ENCODE results near the gene DNAJC12.

The DNAJC12 gene

DNA sequence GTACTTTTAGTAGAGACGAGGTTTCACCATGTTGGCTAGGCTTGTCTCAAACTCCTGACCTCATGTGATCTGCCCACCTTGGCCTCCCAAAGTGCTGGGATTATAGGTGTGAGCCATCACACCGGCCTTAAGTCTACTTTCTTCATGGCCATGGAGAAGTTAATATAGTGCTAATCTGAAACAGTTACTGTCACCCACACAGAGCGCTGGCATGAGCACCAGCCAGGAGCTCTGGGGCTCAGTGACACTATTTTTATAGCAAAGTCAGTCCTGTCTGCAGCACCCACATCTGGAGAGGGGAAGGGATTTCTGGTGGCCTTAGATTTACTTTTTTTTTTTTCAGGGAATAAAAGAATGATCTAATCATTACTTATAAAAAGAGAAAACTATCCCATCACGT lies 21.3 kb downstream of the DNAJC12 start:
- H3K36me3 Mint-ChIP-seq (ENCODE audit: low read depth): peaks cover 8% of the 10 kb centered on the region
- peaks cover 17% of the 10 kb centered on the region for H3K4me1 Mint-ChIP-seq (ENCODE audit: low read depth)
- no peak overlapping the region for H3K27ac Mint-ChIP-seq
- no peak overlapping the region for H3K4me3 Mint-ChIP-seq
- H3K9me3 Mint-ChIP-seq: no peaks in the 10 kb centered on the region
- H3K27me3 Mint-ChIP-seq (ENCODE audit: low read depth): no peaks in the 10 kb centered on the region

GRCh38 chr10:67815571-67816059 lies 22.4 kb downstream of the DNAJC12 start:
- peaks cover 15% of the 10 kb centered on the region for H3K4me1 Mint-ChIP-seq (ENCODE audit: low read depth)
- H3K27ac Mint-ChIP-seq: peak overlapping the region; percentile 43
- no peaks in the 10 kb centered on the region for H3K9me3 Mint-ChIP-seq
- H3K36me3 Mint-ChIP-seq (ENCODE audit: low read depth): peaks cover 11% of the 10 kb centered on the region
- no peaks in the 10 kb centered on the region for H3K27me3 Mint-ChIP-seq (ENCODE audit: low read depth)
- H3K4me3 Mint-ChIP-seq: no peak overlapping the region

GRCh38 chr10:67812007-67812406 lies 26.0 kb downstream of the DNAJC12 start:
- Mint-ChIP-seq H3K4me1 (ENCODE audit: low read depth) (peaks cover 13% of the 10 kb centered on the region), H3K27ac (no peak overlapping the region), H3K36me3 (ENCODE audit: low read depth) (peaks cover 10% of the 10 kb centered on the region), H3K4me3 (no peak overlapping the region), H3K27me3 (ENCODE audit: low read depth) (no peaks in the 10 kb centered on the region), H3K9me3 (no peaks in the 10 kb centered on the region)

- Mint-ChIP-seq H3K9me3 (no peaks in the 10 kb centered on the region), H3K4me3 (no peak overlapping the region), H3K27ac (no peak overlapping the region), H3K36me3 (ENCODE audit: low read depth) (peaks cover 16% of the 10 kb centered on the region), H3K4me1 (ENCODE audit: low read depth) (peaks cover 12% of the 10 kb centered on the region), H3K27me3 (ENCODE audit: low read depth) (no peaks in the 10 kb centered on the region)
These were observed 28.9 kb downstream of the DNAJC12 start for GRCh38 chr10:67809107-67809506.

GRCh38 chr10:67808704-67809103 lies 29.3 kb downstream of the DNAJC12 start:
- Mint-ChIP-seq H3K4me1 (ENCODE audit: low read depth) (peaks cover 17% of the 10 kb centered on the region), H3K27ac (no peak overlapping the region), H3K4me3 (no peak overlapping the region), H3K36me3 (ENCODE audit: low read depth) (peaks cover 16% of the 10 kb centered on the region), H3K27me3 (ENCODE audit: low read depth) (no peaks in the 10 kb centered on the region), H3K9me3 (no peaks in the 10 kb centered on the region)

DNA sequence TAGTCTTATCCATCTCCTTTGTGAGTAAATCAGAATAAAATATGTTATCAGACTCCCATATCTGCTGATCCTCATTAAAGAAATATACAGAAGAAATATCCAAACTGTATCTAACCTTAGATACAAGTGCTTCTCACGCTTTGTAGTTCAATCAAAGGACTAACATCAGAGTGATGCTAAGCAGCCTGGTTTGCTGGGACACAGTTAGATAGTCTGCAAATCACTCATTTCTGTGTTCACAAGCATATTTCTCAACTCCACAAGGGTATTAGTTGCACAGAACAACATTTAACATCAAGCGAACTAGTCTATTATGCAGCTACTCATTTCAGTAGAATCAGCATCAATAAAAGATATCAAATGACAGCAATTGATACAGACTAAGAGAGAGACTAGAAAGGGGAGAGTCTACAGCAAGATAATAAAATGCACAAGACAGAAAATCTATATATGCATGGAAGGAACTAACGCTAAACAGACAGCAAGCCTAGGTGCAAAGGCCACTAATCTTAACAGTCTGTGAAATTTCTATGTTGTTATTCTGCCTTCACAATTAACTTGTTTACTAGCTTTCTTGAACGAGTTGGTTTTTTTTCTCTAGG lies 30.0 kb downstream of the DNAJC12 start:
- Mint-ChIP-seq H3K4me1 (ENCODE audit: low read depth) (peaks cover 19% of the 10 kb centered on the region), H3K36me3 (ENCODE audit: low read depth) (peaks cover 16% of the 10 kb centered on the region), H3K9me3 (no peaks in the 10 kb centered on the region), H3K4me3 (no peak overlapping the region), H3K27me3 (ENCODE audit: low read depth) (no peaks in the 10 kb centered on the region), H3K27ac (no peak overlapping the region)

GRCh38 chr10:67804395-67804678 lies 33.7 kb downstream of the DNAJC12 start:
- peaks cover 24% of the 10 kb centered on the region for H3K4me1 Mint-ChIP-seq (ENCODE audit: low read depth)
- H3K36me3 Mint-ChIP-seq (ENCODE audit: low read depth): peaks cover 6% of the 10 kb centered on the region
- H3K9me3 Mint-ChIP-seq: no peaks in the 10 kb centered on the region
- no peaks in the 10 kb centered on the region for H3K27me3 Mint-ChIP-seq (ENCODE audit: low read depth)
- no peak overlapping the region for H3K27ac Mint-ChIP-seq
- H3K4me3 Mint-ChIP-seq: no peak overlapping the region

- H3K4me3 Mint-ChIP-seq: no peak overlapping the region
- peak overlapping the region; percentile 67 for H3K27ac Mint-ChIP-seq
- H3K36me3 Mint-ChIP-seq (ENCODE audit: low read depth): peaks cover 6% of the 10 kb centered on the region
- H3K9me3 Mint-ChIP-seq: no peaks in the 10 kb centered on the region
- H3K4me1 Mint-ChIP-seq (ENCODE audit: low read depth): peaks cover 24% of the 10 kb centered on the region
- no peaks in the 10 kb centered on the region for H3K27me3 Mint-ChIP-seq (ENCODE audit: low read depth)
These were observed 34.2 kb downstream of the DNAJC12 start for GRCh38 chr10:67803588-67804394.

GRCh38 chr10:67802767-67803538 lies 35.0 kb downstream of the DNAJC12 start:
- no peak overlapping the region for H3K27ac Mint-ChIP-seq
- peaks cover 20% of the 10 kb centered on the region for H3K4me1 Mint-ChIP-seq (ENCODE audit: low read depth)
- H3K36me3 Mint-ChIP-seq (ENCODE audit: low read depth): peaks cover 6% of the 10 kb centered on the region
- no peaks in the 10 kb centered on the region for H3K27me3 Mint-ChIP-seq (ENCODE audit: low read depth)
- H3K9me3 Mint-ChIP-seq: no peaks in the 10 kb centered on the region
- no peak overlapping the region for H3K4me3 Mint-ChIP-seq

- Mint-ChIP-seq H3K4me3 (no peak overlapping the region), H3K9me3 (no peaks in the 10 kb centered on the region), H3K36me3 (ENCODE audit: low read depth) (peaks cover 3% of the 10 kb centered on the region), H3K4me1 (ENCODE audit: low read depth) (peaks cover 16% of the 10 kb centered on the region), H3K27me3 (ENCODE audit: low read depth) (no peaks in the 10 kb centered on the region), H3K27ac (no peak overlapping the region)
These were observed 36.9 kb downstream of the DNAJC12 start for GRCh38 chr10:67801118-67801517.

GRCh38 chr10:67794909-67795460 lies 43.0 kb downstream of the DNAJC12 start:
- H3K36me3 Mint-ChIP-seq (ENCODE audit: low read depth): no peaks in the 10 kb centered on the region
- no peaks in the 10 kb centered on the region for H3K9me3 Mint-ChIP-seq
- H3K4me3 Mint-ChIP-seq: no peak overlapping the region
- no peaks in the 10 kb centered on the region for H3K27me3 Mint-ChIP-seq (ENCODE audit: low read depth)
- no peak overlapping the region for H3K27ac Mint-ChIP-seq
- H3K4me1 Mint-ChIP-seq (ENCODE audit: low read depth): peaks cover 22% of the 10 kb centered on the region

- Mint-ChIP-seq H3K4me3 (no peak overlapping the region), H3K9me3 (no peaks in the 10 kb centered on the region), H3K4me1 (ENCODE audit: low read depth) (peaks cover 22% of the 10 kb centered on the region), H3K36me3 (ENCODE audit: low read depth) (no peaks in the 10 kb centered on the region), H3K27ac (no peak overlapping the region), H3K27me3 (ENCODE audit: low read depth) (no peaks in the 10 kb centered on the region)
These were observed 43.7 kb downstream of the DNAJC12 start for GRCh38 chr10:67794256-67794655.

DNA sequence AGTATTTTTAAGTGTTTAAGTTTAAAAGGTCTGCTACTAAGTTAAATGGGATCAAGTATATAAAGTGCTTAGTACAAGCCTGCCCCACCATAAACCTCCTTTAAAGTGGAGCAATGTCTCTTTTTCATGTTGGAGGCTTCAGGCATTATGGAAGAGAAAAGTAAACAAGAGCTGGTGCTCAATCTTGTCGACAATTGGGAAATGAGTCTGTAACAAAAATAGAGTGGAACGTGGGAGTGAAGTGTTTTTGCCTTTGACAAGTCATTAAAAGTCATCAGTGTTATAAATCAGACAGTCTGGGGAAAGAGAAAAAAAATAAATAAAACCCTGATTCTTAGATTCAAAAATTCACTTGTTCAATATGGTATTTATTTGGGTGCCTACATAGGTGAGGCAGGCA lies 44.7 kb downstream of the DNAJC12 start:
- H3K27me3 Mint-ChIP-seq (ENCODE audit: low read depth): no peaks in the 10 kb centered on the region
- H3K4me3 Mint-ChIP-seq: no peak overlapping the region
- no peaks in the 10 kb centered on the region for H3K36me3 Mint-ChIP-seq (ENCODE audit: low read depth)
- H3K9me3 Mint-ChIP-seq: no peaks in the 10 kb centered on the region
- no peak overlapping the region for H3K27ac Mint-ChIP-seq
- H3K4me1 Mint-ChIP-seq (ENCODE audit: low read depth): peaks cover 26% of the 10 kb centered on the region

DNA sequence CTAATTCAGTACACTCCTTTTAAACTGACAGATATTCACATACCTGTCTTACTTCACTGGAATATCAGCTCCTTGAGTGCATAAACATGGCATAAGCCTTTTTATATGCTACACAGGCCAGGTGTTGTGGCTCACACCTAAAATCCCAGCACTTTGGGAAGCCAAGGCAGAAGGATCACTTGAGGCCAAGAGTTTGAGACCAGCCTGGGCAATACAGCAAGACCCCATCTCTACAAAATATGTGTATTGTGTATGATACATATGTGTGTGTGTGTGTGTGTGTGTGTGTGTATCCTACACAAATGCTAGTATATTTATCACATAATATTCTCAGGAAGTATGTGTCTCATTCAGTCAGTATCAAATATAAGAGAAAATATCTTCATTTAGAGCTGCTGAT lies 45.3 kb downstream of the DNAJC12 start:
- no peaks in the 10 kb centered on the region for H3K36me3 Mint-ChIP-seq (ENCODE audit: low read depth)
- no peaks in the 10 kb centered on the region for H3K27me3 Mint-ChIP-seq (ENCODE audit: low read depth)
- H3K4me3 Mint-ChIP-seq: no peak overlapping the region
- peaks cover 28% of the 10 kb centered on the region for H3K4me1 Mint-ChIP-seq (ENCODE audit: low read depth)
- H3K27ac Mint-ChIP-seq: no peak overlapping the region
- no peaks in the 10 kb centered on the region for H3K9me3 Mint-ChIP-seq

Data from T-helper 1 cell treated with Interleukin-12 subunit alpha and Interleukin-12 subunit beta and Interleukin-4 antibody, amounts not matched to agents 30 μg/mL and 1 μg/mL, for 36 hours (primary cell).